Measurements from ENCODE around the gene HELQ. TPM values are rescaled to one million over a fixed set of nuclear protein-coding genes. Genes with fewer than 3 reads are reported as not detected.

Gene HELQ
- total RNA-seq, 1 experiment from 2014 or later: 8.8 TPM

DNA sequence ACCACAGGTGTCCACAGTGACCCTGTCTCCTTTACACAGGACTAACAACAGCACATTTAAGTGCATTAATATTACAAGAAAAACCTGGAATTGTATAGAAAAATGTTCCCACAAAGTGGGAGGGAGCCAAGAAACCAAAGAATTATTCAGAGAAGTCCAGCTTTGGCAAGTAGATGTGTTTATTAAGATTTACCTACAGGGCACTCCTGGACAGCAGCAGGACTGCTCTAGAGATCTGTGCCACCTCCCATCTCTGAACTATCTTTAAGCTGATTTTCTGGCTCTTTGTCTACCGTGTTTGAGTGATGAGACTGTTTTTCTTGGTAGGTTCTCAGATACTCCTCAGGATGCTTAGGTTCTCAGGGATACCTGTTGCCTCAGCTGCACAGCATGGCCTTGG lies 82.7 kb downstream of the HELQ start:
- no peak for DNase-seq (ENCODE audit: low spot score)

DNA sequence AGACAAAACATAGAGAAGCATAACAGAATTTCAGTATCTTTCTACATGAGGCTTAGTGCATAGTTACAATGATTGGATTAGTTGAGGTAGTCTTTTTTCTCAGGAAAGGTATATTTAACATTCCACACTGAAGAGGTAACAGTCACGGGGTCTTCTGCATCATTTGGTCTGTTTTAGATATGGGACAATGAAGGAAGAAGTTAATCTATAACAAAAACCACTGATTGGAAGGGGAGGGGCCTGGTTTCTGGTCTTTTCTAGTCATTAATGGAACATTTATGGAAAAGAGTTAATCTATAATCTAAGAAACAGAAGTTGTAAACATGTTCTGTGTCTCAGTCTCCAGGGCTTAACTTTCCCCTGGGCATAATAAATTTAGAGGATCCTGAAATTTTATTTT lies 83.7 kb downstream of the HELQ start:
- no peak for DNase-seq (ENCODE audit: low spot score)

DNA sequence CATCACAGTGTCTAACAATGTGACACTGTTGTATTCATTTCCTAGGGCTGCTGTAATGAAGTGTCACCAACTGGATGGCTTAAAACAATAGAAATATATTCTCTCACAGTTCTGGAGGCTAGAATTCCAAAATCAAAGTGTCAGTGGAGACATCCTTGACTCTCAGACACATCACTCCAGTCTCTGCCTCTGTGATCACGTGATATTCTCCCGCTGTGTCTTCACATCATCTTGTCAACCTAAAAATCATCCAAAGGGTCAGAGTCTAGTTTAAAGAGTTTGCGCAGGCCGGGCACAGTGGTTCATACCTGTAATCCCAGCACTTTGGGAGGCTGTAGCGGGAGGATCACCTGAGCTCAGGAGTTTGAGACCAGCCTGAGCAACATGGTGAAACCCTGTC lies 84.4 kb downstream of the HELQ start:
- no peak for DNase-seq (ENCODE audit: low spot score)

DNA sequence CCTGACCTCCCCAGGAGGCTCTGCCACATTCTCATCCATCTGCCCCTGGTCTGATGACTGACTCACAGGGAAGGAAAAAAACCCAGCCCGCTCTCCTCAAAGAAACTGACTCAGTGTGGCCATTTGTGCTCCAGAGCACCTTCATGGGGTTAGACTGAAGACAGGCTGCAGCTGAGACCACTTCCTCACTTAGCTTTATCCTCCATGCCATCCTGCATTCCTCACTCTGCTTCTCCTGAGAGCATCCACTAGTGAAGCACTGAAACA lies 85.0 kb downstream of the HELQ start:
- no peak for DNase-seq (ENCODE audit: low spot score)

DNA sequence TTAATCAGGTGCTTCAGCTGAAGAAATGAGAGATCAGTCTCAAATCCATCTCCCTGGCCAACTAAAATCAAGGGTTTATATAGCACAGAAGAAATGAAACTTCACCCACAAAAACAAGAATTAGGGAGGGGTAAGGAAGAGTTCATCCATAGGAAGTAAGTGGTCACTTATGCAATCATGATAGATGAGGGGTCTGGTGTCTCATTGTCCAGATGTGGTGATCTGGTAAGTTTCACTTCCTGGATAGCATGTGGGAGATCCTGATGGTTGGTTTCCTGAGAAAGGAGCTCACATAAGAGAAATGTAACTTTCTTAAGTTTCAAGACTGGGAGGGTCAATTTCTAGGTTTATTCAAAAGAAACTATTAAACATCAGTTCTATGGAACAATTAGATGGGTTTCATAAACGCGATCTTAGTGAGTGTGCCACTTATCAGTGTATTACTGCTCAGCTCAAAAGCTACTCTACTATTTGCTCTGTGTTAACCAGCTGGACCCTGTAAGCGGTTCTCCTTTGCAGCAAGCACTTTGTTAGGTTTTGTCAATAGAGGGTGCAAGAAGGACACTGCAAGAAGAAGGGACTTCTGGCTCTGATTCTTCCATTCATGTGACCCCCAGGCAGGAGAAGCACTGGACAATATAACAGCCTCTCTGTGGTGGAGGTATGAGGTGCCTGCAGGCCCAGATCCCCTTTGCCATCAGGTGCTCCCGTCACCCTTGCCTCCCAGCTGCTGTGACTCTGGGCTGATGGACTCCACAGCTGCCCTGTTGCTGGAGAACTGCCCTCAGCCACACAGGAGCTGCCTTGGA lies 85.6 kb downstream of the HELQ start:
- no peak for DNase-seq (ENCODE audit: low spot score)

DNA sequence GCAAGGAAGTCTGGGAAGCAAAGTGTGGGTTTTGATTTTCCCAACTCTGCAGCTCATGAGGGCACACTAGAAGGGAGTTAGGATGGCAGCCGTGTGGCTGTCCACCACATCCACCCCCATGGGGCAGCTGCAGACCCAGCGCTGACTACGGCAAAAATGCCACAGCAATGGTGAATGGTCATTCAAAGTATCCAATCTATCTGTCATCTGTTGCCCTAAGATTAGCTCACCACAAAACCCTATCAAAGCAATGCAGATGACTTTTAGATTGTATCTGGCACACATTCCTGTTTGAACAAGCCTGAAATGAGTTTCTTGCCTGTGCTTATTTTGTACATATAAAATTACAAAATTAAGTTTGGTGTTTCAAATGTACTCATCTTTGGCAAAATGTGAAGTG lies 91.3 kb downstream of the HELQ start:
- no peak for DNase-seq (ENCODE audit: low spot score)

DNA sequence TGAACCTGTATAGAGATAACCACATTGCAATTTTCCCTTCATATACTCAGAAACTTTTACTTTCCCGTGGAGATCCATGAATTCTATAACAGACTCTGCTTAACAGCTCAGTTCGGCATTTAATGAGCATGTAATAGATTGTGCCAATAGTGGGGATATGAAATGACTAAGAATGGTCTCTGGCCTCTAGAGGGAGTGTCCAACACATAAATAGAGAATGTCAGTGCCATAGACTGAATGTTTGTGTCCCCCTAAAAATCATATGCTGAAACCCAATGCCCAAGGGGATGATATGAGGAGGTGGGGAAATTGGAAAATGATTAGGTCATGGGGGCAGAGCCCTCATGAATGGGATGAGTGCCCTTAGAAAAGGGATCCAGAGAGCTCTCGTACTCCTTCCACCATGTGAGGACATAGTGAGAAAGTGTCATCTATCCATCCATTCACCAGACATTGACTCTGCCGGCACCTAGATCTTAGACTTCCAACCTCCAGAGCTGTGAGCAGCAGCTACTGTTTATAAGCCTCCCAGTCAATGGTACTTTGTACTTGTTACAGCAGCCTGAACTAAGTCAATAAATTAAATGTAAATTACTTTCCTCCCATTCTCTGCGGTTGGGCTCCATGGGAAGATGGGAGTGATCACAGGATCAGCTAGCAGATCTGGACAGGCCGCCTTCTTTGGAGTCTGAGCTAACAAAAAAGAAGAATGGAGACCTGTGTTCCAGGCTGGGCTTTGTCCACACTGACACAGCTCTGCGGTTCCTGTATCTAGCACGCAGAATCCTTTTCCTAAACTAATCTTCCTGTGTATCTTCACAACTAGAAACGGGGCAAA lies 92.9 kb downstream of the HELQ start:
- peak; percentile 27 for DNase-seq (ENCODE audit: low spot score)

DNA sequence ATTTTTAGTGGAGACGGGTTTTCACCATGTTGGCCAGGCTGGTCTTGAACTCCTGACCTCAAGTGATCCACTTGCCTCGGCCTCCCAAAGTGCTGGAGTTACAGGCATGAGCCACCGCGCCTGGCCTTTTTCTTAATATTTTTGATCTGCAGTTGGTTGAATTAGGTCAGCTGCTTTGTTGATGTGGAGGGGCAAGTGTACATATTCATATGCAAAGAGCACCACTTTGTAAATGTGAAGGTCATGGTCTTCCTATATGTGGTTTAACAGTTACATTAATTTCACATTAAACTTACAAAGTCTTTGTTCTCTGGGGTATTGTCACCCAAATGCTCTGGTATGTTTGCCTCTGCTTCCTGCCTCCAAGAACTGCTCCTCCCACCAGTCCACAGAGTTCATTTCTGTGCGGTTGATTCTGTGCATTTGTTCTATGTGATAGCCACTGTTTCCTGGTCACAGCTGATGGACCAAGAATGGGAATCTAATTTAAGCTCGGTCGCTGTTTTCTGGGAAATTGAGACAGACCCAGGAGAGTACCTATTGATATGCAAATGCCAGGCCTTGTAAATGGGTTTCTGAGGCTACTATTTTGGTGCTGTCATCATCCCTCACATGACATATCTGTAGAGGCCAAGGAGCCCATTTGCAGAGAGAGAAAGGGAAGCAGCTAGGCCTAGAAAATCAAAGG lies 94.1 kb downstream of the HELQ start:
- DNase-seq (ENCODE audit: low spot score): no peak

DNA sequence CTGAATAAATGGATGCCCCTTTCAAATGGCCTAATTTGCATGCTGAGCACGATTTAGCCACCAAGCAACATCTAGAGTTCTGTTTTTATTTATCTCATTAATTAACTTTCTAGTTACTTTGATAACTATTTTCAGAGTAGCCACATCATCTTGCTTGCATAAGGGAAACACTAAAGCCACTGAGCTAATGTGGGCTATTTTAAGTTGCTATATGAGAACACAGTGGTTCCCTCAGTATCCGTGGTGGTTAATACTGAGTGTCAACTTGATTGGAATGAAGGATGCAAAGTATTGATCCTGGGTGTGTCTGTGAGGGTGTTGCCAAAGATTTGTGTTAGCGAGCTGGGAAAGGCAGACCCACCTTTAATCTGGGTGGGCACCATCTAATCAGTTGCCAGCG lies 95.6 kb downstream of the HELQ start:
- DNase-seq (ENCODE audit: low spot score): no peak

DNA sequence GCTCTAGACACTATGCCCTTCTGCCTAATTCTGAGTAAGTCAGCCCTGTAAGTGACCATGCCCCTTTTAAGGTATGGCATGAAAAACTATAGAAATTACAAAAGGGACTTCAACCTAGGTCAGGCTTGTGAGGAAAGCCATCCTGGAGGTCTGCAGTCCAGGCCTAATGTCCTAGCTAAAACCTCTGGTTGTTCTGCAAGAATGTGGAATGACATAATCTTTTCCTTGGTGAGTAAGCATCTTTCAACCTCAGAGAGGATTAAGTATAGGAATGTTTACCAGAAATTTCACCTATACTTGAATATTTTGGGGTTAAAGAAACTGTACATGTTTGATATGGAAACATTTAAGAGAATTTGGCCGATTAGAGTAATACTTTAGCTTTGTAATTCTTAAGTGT lies 97.2 kb downstream of the HELQ start:
- peak; percentile 85 for DNase-seq (ENCODE audit: low spot score)

Other genes starting within 250 kb of the HELQ start
- 23.9 and 39.4 TPM in 2 replicates for gene COQ2, start 171.0 kb downstream of the HELQ start, total RNA-seq (2014; rRNA removed; shearing (Covaris generic))
- gene HPSE, start 121.0 kb downstream of the HELQ start, total RNA-seq (2014; rRNA removed; shearing (Covaris generic)): 5.2 and 5.6 TPM in 2 replicates
- gene MRPS18C, start 235 bp upstream of the HELQ start, total RNA-seq (2014; rRNA removed; shearing (Covaris generic)): 40.7 and 44.3 TPM in 2 replicates
- gene ABRAXAS1, start 29.3 kb upstream of the HELQ start, total RNA-seq (2014; rRNA removed; shearing (Covaris generic)): 4.7 and 6.3 TPM in 2 replicates
- gene GPAT3, start 80.3 kb upstream of the HELQ start, total RNA-seq (2014; rRNA removed; shearing (Covaris generic)): 65.1 and 69.7 TPM in 2 replicates